ENCODE data around the gene MDK.

The MDK gene

GRCh38 chr11:46381048-46381818, at the start of gene MDK:
MDK (plus strand) TSS chr11:46381669; CDS start chr11:46382058, 389 bp downstream.
- DNase-seq (ENCODE audit: low spot score) = peak; percentile 78

- no peak for DNase-seq (ENCODE audit: low spot score)
Observed at GRCh38 chr11:46332093-46332567, 49.3 kb upstream of the MDK start.

GRCh38 chr11:46332568-46333393, 48.7 kb upstream of the MDK start:
- peak; percentile 56 for DNase-seq (ENCODE audit: low spot score)

- DNase-seq (ENCODE audit: low spot score) = no peak
Observed at GRCh38 chr11:46333394-46333947, 48.0 kb upstream of the MDK start.

GRCh38 chr11:46334211-46334610, 47.3 kb upstream of the MDK start:
- DNase-seq (ENCODE audit: low spot score) = no peak

- no peak for DNase-seq (ENCODE audit: low spot score)
Observed at GRCh38 chr11:46335271-46335670, 46.2 kb upstream of the MDK start.

GRCh38 chr11:46335890-46336562, 45.4 kb upstream of the MDK start:
- DNase-seq (ENCODE audit: low spot score) = no peak

- no peak for DNase-seq (ENCODE audit: low spot score)
Observed at GRCh38 chr11:46336563-46337180, 44.8 kb upstream of the MDK start.

- DNase-seq (ENCODE audit: low spot score) = no peak
Observed at GRCh38 chr11:46337626-46338345, 43.7 kb upstream of the MDK start.

GRCh38 chr11:46338636-46338987, 42.9 kb upstream of the MDK start:
- no peak for DNase-seq (ENCODE audit: low spot score)

GRCh38 chr11:46338988-46339666, 42.3 kb upstream of the MDK start:
- DNase-seq (ENCODE audit: low spot score) = no peak

- no peak for DNase-seq (ENCODE audit: low spot score)
Observed at GRCh38 chr11:46339816-46340215, 41.7 kb upstream of the MDK start.

GRCh38 chr11:46341454-46341853, 40.0 kb upstream of the MDK start:
- DNase-seq (ENCODE audit: low spot score) = no peak

GRCh38 chr11:46342239-46342638, 39.2 kb upstream of the MDK start:
- no peak for DNase-seq (ENCODE audit: low spot score)

- no peak for DNase-seq (ENCODE audit: low spot score)
Observed at GRCh38 chr11:46343520-46343919, 37.9 kb upstream of the MDK start.

- no peak for DNase-seq (ENCODE audit: low spot score)
Observed at GRCh38 chr11:46345131-46345597, 36.3 kb upstream of the MDK start.

- no peak for DNase-seq (ENCODE audit: low spot score)
Observed at GRCh38 chr11:46345881-46346484, 35.5 kb upstream of the MDK start.

GRCh38 chr11:46346886-46347636, 34.4 kb upstream of the MDK start, which contains the start of gene DGKZ:
DGKZ (plus strand) TSS chr11:46347463; CDS start chr11:46347660, 197 bp downstream.
- peak; percentile 88 for DNase-seq (ENCODE audit: low spot score)

- no peak for DNase-seq (ENCODE audit: low spot score)
Observed at GRCh38 chr11:46347637-46348311, 33.7 kb upstream of the MDK start.
